Heart left ventricle (tissue), 13 donors: ENCODE data around the gene ADNP.

Experiments used
- POLR2A ChIP-seq, 2 donors: fragments of 450-650 bp; IDR thresholded peaks; one replicate each; pipeline ENCODE4 v1.6.1; 2017; ENCODE audit warnings: antibody characterized with exemption in 2 of 2, mild to moderate bottlenecking in 2 of 2, moderate library complexity in 2 of 2
- TF ChIP-seq, protein P1 (sequence below), 12 donors: fragments of 200-600 bp; sonication (generic) in 4 of 12; IDR thresholded peaks; one replicate each; pipeline versions ENCODE4 v1.5.0 to v1.8.0; 2018 to 2022; ENCODE audit warnings: antibody characterized with exemption in 12 of 12, mild to moderate bottlenecking in 5 of 12
- donor health status: ischemic (EF 13 %, LVEDD 7.1; RV severe dilation, severe dysfunction).
- donor health status: DM: no; HTN: yes; CAD: no.
- donor health status: DM: no; HTN: no; CAD: no.
- donor health status: ischemic (EF 25% LVEDD 6.9; RV normal size, moderate dysfunction).
- donor health status: ischemic (EF 25% LVEDD 5.7; RV mildly dilated, moderate dysfunction).
- donor health status: ischemic (EF 35%, LVEDD 5.7; RV mildly dilated, moderate dysfunction).
- donor health status: nonischemic (EF 11% LVEDD 7.7; RV severe dilation, severe dysfunction).
- donor health status: DM: yes; HTN: yes; CAD: no.
- donor health status: PGD.
- donor health status: ischemic (EF 29% LVEDD 5.4; RV normal size, mild dysfunction).
- donor health status: nonischemic (EF 23%, LVEDD 6.1; RV moderate dilation, normal function).

GRCh38 chr20:50892394-50892793 is 38.8 kb downstream of the ADNP start:
- TF ChIP-seq, protein P1, sequence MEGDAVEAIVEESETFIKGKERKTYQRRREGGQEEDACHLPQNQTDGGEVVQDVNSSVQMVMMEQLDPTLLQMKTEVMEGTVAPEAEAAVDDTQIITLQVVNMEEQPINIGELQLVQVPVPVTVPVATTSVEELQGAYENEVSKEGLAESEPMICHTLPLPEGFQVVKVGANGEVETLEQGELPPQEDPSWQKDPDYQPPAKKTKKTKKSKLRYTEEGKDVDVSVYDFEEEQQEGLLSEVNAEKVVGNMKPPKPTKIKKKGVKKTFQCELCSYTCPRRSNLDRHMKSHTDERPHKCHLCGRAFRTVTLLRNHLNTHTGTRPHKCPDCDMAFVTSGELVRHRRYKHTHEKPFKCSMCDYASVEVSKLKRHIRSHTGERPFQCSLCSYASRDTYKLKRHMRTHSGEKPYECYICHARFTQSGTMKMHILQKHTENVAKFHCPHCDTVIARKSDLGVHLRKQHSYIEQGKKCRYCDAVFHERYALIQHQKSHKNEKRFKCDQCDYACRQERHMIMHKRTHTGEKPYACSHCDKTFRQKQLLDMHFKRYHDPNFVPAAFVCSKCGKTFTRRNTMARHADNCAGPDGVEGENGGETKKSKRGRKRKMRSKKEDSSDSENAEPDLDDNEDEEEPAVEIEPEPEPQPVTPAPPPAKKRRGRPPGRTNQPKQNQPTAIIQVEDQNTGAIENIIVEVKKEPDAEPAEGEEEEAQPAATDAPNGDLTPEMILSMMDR (IDR thresholded peaks at IDR 0.05): no peak
- no peak for TF ChIP-seq POLR2A (IDR thresholded peaks at IDR 0.05)
